ENCODE data around the gene KLHL6. TPM values are rescaled to one million over a fixed set of nuclear protein-coding genes. Genes with fewer than 3 reads are reported as not detected.
"Not testable (repeated sequence)": the region's sequence is repeated elsewhere in the genome, so short reads cannot be mapped to it uniquely, and the experiment has no call there.

The KLHL6 gene
- total RNA-seq, 1 experiment from 2014 or later, result 41.1 TPM

- Histone ChIP-seq H2AFZ (ENCODE audit: low read length) (no peak overlapping the region), H3K4me3 (ENCODE audit: low read length) (no peak overlapping the region), H3K36me3 (ENCODE audit: insufficient read depth, low read length) (no peaks in the 10 kb centered on the region), H3K4me2 (ENCODE audit: low read depth, low read length, poor library complexity, severe bottlenecking) (no peak overlapping the region), H4K20me1 (ENCODE audit: insufficient read depth, low read depth, low read length) (no peaks in the 10 kb centered on the region), H3K9me3 (ENCODE audit: low read length) (no peaks in the 10 kb centered on the region), H3K4me1 (ENCODE audit: low read length) (peaks cover 15% of the 10 kb centered on the region), H3K27me3 (ENCODE audit: low read length) (no peaks in the 10 kb centered on the region), H3K9me2 (replicated peaks; ENCODE audit: insufficient read depth, low read length) (no peaks in the 10 kb centered on the region), H3K79me2 (ENCODE audit: low read length) (no peaks in the 10 kb centered on the region), H3K9ac (ENCODE audit: low read length) (no peak overlapping the region), H3K27ac (ENCODE audit: low read length) (no peak overlapping the region)
- DNase-seq, result no peak
These were observed 88.9 kb downstream of the KLHL6 start for GRCh38 chr3:183466575-183466974.

GRCh38 chr3:183465710-183466109 is 89.8 kb downstream of the KLHL6 start:
- not testable (repeated sequence) for H3K27me3 ChIP-seq (ENCODE audit: low read length); H3K27ac ChIP-seq (ENCODE audit: low read length); H4K20me1 ChIP-seq (ENCODE audit: insufficient read depth, low read depth, low read length); H3K36me3 ChIP-seq (ENCODE audit: insufficient read depth, low read length); H2AFZ ChIP-seq (ENCODE audit: low read length); H3K9ac ChIP-seq (ENCODE audit: low read length); H3K9me3 ChIP-seq (ENCODE audit: low read length); H3K4me2 ChIP-seq (ENCODE audit: low read depth, low read length, poor library complexity, severe bottlenecking); H3K4me3 ChIP-seq (ENCODE audit: low read length); H3K9me2 ChIP-seq (replicated peaks; ENCODE audit: insufficient read depth, low read length); H3K79me2 ChIP-seq (ENCODE audit: low read length); DNase-seq
- peaks cover 19% of the 10 kb centered on the region for H3K4me1 ChIP-seq (ENCODE audit: low read length)

- Histone ChIP-seq H2AFZ (ENCODE audit: low read length) (no peak overlapping the region), H4K20me1 (ENCODE audit: insufficient read depth, low read depth, low read length) (no peaks in the 10 kb centered on the region), H3K27ac (ENCODE audit: low read length) (no peak overlapping the region), H3K79me2 (ENCODE audit: low read length) (no peaks in the 10 kb centered on the region), H3K9me2 (replicated peaks; ENCODE audit: insufficient read depth, low read length) (no peaks in the 10 kb centered on the region), H3K4me1 (ENCODE audit: low read length) (peaks cover 27% of the 10 kb centered on the region), H3K4me2 (ENCODE audit: low read depth, low read length, poor library complexity, severe bottlenecking) (no peak overlapping the region), H3K4me3 (ENCODE audit: low read length) (no peak overlapping the region), H3K9me3 (ENCODE audit: low read length) (no peaks in the 10 kb centered on the region), H3K36me3 (ENCODE audit: insufficient read depth, low read length) (no peaks in the 10 kb centered on the region), H3K27me3 (ENCODE audit: low read length) (no peaks in the 10 kb centered on the region), H3K9ac (ENCODE audit: low read length) (no peak overlapping the region)
- DNase-seq, result no peak
These were observed 91.0 kb downstream of the KLHL6 start for GRCh38 chr3:183464480-183464879.

- Histone ChIP-seq H3K9me3 (ENCODE audit: low read length) (no peaks in the 10 kb centered on the region), H2AFZ (ENCODE audit: low read length) (peak overlapping the region; percentile 67), H3K79me2 (ENCODE audit: low read length) (no peaks in the 10 kb centered on the region), H3K9ac (ENCODE audit: low read length) (peak overlapping the region; percentile 34), H3K27ac (ENCODE audit: low read length) (peak overlapping the region; percentile 33; the same call in 1 of the 2 replicates), H3K36me3 (ENCODE audit: insufficient read depth, low read length) (peaks cover 5% of the 10 kb centered on the region; the same call in 1 of the 2 replicates), H4K20me1 (ENCODE audit: insufficient read depth, low read depth, low read length) (no peaks in the 10 kb centered on the region), H3K4me1 (ENCODE audit: low read length) (peaks cover 20% of the 10 kb centered on the region), H3K4me2 (ENCODE audit: low read depth, low read length, poor library complexity, severe bottlenecking) (peak overlapping the region; percentile 61), H3K4me3 (ENCODE audit: low read length) (peak overlapping the region; percentile 46), H3K27me3 (ENCODE audit: low read length) (no peaks in the 10 kb centered on the region), H3K9me2 (replicated peaks; ENCODE audit: insufficient read depth, low read length) (no peaks in the 10 kb centered on the region)
- DNase-seq, result peak; percentile 87
These were observed 95.1 kb downstream of the KLHL6 start for GRCh38 chr3:183460081-183461055.

GRCh38 chr3:183455089-183455488 is 100.4 kb downstream of the KLHL6 start:
- Histone ChIP-seq H3K9me3 (ENCODE audit: low read length) (no peaks in the 10 kb centered on the region), H3K9ac (ENCODE audit: low read length) (no peak overlapping the region), H3K27me3 (ENCODE audit: low read length) (no peaks in the 10 kb centered on the region), H3K36me3 (ENCODE audit: insufficient read depth, low read length) (peaks cover 21% of the 10 kb centered on the region; the same call in 1 of the 2 replicates), H4K20me1 (ENCODE audit: insufficient read depth, low read depth, low read length) (no peaks in the 10 kb centered on the region), H3K4me2 (ENCODE audit: low read depth, low read length, poor library complexity, severe bottlenecking) (no peak overlapping the region), H3K4me3 (ENCODE audit: low read length) (no peak overlapping the region), H3K9me2 (replicated peaks; ENCODE audit: insufficient read depth, low read length) (no peaks in the 10 kb centered on the region), H3K79me2 (ENCODE audit: low read length) (peaks cover 7% of the 10 kb centered on the region), H3K27ac (ENCODE audit: low read length) (no peak overlapping the region), H3K4me1 (ENCODE audit: low read length) (peaks cover 11% of the 10 kb centered on the region), H2AFZ (ENCODE audit: low read length) (no peak overlapping the region)
- no peak for DNase-seq

GRCh38 chr3:183454064-183454463 is 101.4 kb downstream of the KLHL6 start:
- Histone ChIP-seq H3K36me3 (ENCODE audit: insufficient read depth, low read length) (peaks cover 21% of the 10 kb centered on the region; the same call in 1 of the 2 replicates), H3K27ac (ENCODE audit: low read length) (no peak overlapping the region), H3K4me2 (ENCODE audit: low read depth, low read length, poor library complexity, severe bottlenecking) (no peak overlapping the region), H3K4me3 (ENCODE audit: low read length) (no peak overlapping the region), H2AFZ (ENCODE audit: low read length) (no peak overlapping the region), H3K9me2 (replicated peaks; ENCODE audit: insufficient read depth, low read length) (no peaks in the 10 kb centered on the region), H3K9me3 (ENCODE audit: low read length) (no peaks in the 10 kb centered on the region), H3K9ac (ENCODE audit: low read length) (no peak overlapping the region), H3K79me2 (ENCODE audit: low read length) (peaks cover 16% of the 10 kb centered on the region), H3K27me3 (ENCODE audit: low read length) (no peaks in the 10 kb centered on the region), H4K20me1 (ENCODE audit: insufficient read depth, low read depth, low read length) (no peaks in the 10 kb centered on the region), H3K4me1 (ENCODE audit: low read length) (peaks cover 12% of the 10 kb centered on the region)
- no peak for DNase-seq

GRCh38 chr3:183449791-183450190 is 105.7 kb downstream of the KLHL6 start:
- no peaks in the 10 kb centered on the region for H3K9me2 ChIP-seq (replicated peaks; ENCODE audit: insufficient read depth, low read length)
- DNase-seq, result no peak
- H3K79me2 ChIP-seq (ENCODE audit: low read length), result peaks cover 30% of the 10 kb centered on the region
- H3K4me3 ChIP-seq (ENCODE audit: low read length), result no peak overlapping the region
- peaks cover 12% of the 10 kb centered on the region; the same call in 1 of the 2 replicates for H3K36me3 ChIP-seq (ENCODE audit: insufficient read depth, low read length)
- no peak overlapping the region for H3K27ac ChIP-seq (ENCODE audit: low read length)
- H3K4me2 ChIP-seq (ENCODE audit: low read depth, low read length, poor library complexity, severe bottlenecking), result peak overlapping the region; percentile 87
- H3K27me3 ChIP-seq (ENCODE audit: low read length), result no peaks in the 10 kb centered on the region
- no peaks in the 10 kb centered on the region for H4K20me1 ChIP-seq (ENCODE audit: insufficient read depth, low read depth, low read length)
- H2AFZ ChIP-seq (ENCODE audit: low read length), result no peak overlapping the region
- H3K9me3 ChIP-seq (ENCODE audit: low read length), result no peaks in the 10 kb centered on the region
- no peak overlapping the region; the same call in 1 of the 2 replicates for H3K9ac ChIP-seq (ENCODE audit: low read length)
- peaks cover 28% of the 10 kb centered on the region for H3K4me1 ChIP-seq (ENCODE audit: low read length)

- Histone ChIP-seq H3K4me3 (ENCODE audit: low read length) (peak overlapping the region; percentile 80; the same call in 1 of the 2 replicates), H3K27me3 (ENCODE audit: low read length) (no peaks in the 10 kb centered on the region), H3K4me2 (ENCODE audit: low read depth, low read length, poor library complexity, severe bottlenecking) (peak overlapping the region; percentile 87), H3K9me2 (replicated peaks; ENCODE audit: insufficient read depth, low read length) (no peaks in the 10 kb centered on the region), H3K9me3 (ENCODE audit: low read length) (peaks cover 3% of the 10 kb centered on the region; the same call in 1 of the 2 replicates), H3K79me2 (ENCODE audit: low read length) (peaks cover 30% of the 10 kb centered on the region), H3K36me3 (ENCODE audit: insufficient read depth, low read length) (peaks cover 11% of the 10 kb centered on the region; the same call in 1 of the 2 replicates), H3K27ac (ENCODE audit: low read length) (no peak overlapping the region), H3K4me1 (ENCODE audit: low read length) (peaks cover 28% of the 10 kb centered on the region), H4K20me1 (ENCODE audit: insufficient read depth, low read depth, low read length) (no peaks in the 10 kb centered on the region), H3K9ac (ENCODE audit: low read length) (peak overlapping the region; percentile 80), H2AFZ (ENCODE audit: low read length) (no peak overlapping the region)
- peak; percentile 56 for DNase-seq
These were observed 106.1 kb downstream of the KLHL6 start for GRCh38 chr3:183449391-183449790.

All from Karpas-422 (cell line).